Stomach (tissue), 4 donors: Measurements from ENCODE around the gene PPP1R3D.

Experiments used
- CTCF ChIP-seq, 7 experiments: fragments of 450-650 bp in 4 of 7; fragments of 200-600 bp in 3 of 7; sonication (generic) in 3 of 7; IDR thresholded peaks; one replicate each; pipeline ENCODE4 v1.5.1; 2016 to 2019; ENCODE audit warnings: antibody characterized with exemption in 7 of 7, control low read depth in 2 of 7, mild to moderate bottlenecking in 1 of 7
- EP300 ChIP-seq: sonication (generic); formaldehyde crosslinking; IDR thresholded peaks from one replicate; pipeline ENCODE4 v1.6.1; 2017; ENCODE audit warnings: antibody characterized with exemption

- TF ChIP-seq EP300 (no peak), CTCF (IDR thresholded peaks at IDR 0.05) (no peak)
These were observed 14.2 kb downstream of the PPP1R3D start for GRCh38 chr20:59925899-59926298.
